Testis (tissue), 3 donors: Measurements from ENCODE around the gene NXPH3. TPM values are rescaled to one million over a fixed set of nuclear protein-coding genes. Genes with fewer than 3 reads are reported as not detected.

Experiments used
- DNase-seq: peaks from one replicate; pipeline ENCODE4 v3.0.0-alpha.2; 2019
- H3K27ac ChIP-seq, 2 donors: fragments of 200-600 bp; sonication (generic); one replicate each; pipeline ENCODE4 v1.5.1; 2019
- H3K27me3 ChIP-seq: fragments of 200-600 bp; sonication (generic); one replicate; pipeline ENCODE4 v1.5.1; 2019
- H3K36me3 ChIP-seq: fragments of 200-600 bp; sonication (generic); one replicate; pipeline ENCODE4 v1.5.1; 2017; ENCODE audit warnings: low read depth; ENCODE audit errors: missing control alignments
- H3K4me1 ChIP-seq: fragments of 200-600 bp; sonication (generic); one replicate; pipeline ENCODE4 v1.5.1; 2019
- H3K4me3 ChIP-seq, 2 donors: fragments of 200-600 bp; sonication (generic); one replicate each; pipeline ENCODE4 v1.5.1; 2017 to 2019
- H3K9me3 ChIP-seq: fragments of 200-600 bp; sonication (generic); one replicate; pipeline ENCODE4 v1.5.1; 2017
- CTCF ChIP-seq, 3 experiments: fragments of 450-650 bp in 2 of 3; fragments of 200-600 bp in 1 of 3; sonication (generic) in 1 of 3; IDR thresholded peaks; one replicate each; pipeline ENCODE4 v1.5.1; 2016 to 2019; ENCODE audit warnings: antibody characterized with exemption in 3 of 3, mild to moderate bottlenecking in 2 of 3, moderate library complexity in 1 of 3
- POLR2A ChIP-seq: fragments of 450-650 bp; IDR thresholded peaks from one replicate; pipeline ENCODE4 v1.6.1; 2017; ENCODE audit warnings: antibody characterized with exemption, mild to moderate bottlenecking, moderate library complexity
- WGBS, 2 donors: methylation state at CpG; one replicate each; pipeline ENCODE4 v1.1.5; 2018; 5-methylcytosine and 5-hydroxymethylcytosine counted together
- intact Hi-C: fragments of 100-400 bp; cut with DNase I; formaldehyde crosslinking; loops from one replicate; pipeline ENCODE4 v1.15.1; 2023; ENCODE audit warnings: low total_unique reads
- polyA plus RNA-seq: library from polyadenylated mRNA; stranded (reverse); fragments of 350-450 nt; fragmentation: Illumina TruSeq; extraction: RNeasy Lipid Tissue Mini Kit (QIAGEN cat#74804); gene quantifications from one replicate; pipeline ENCODE4 v1.2.3, GENCODE V29; 2014; ENCODE audit warnings: low read depth, low replicate concordance; ENCODE audit not compliant: insufficient read depth
- total RNA-seq, 2 donors: library from RNA; depleted of rRNA; stranded (reverse); fragments of >200 nt; gene quantifications; one replicate each; pipeline ENCODE4 v1.2.3, GENCODE V29; 2016

The NXPH3 gene
- total and polyA plus RNA-seq, 3 donors from 2014 or later = 4.1 to 5.8 (median 5.6) TPM

GRCh38 chr17:49630113-49630900, 54.6 kb downstream of the NXPH3 start:
- TF ChIP-seq CTCF (IDR thresholded peaks at IDR 0.05) = no peak
- no peak for TF ChIP-seq POLR2A
- no peaks in the 10 kb centered on the region for H3K9me3 ChIP-seq
- 66 to 68% methylated on average over 6 of the region's 6 CpGs for WGBS, 2 donors
- no peaks in the 10 kb centered on the region for H3K36me3 ChIP-seq
- DNase-seq = no peak
- no peaks in the 10 kb centered on the region for H3K27me3 ChIP-seq
- H3K4me3 ChIP-seq = no peak overlapping the region
- H3K4me1 ChIP-seq = peaks cover 28% of the 10 kb centered on the region
- intact Hi-C loops = no loop called here
- H3K27ac ChIP-seq = no peak overlapping the region

GRCh38 chr17:49631496-49631895, 55.8 kb downstream of the NXPH3 start:
- Histone ChIP-seq H3K27me3 (no peaks in the 10 kb centered on the region), H3K9me3 (no peaks in the 10 kb centered on the region), H3K27ac (peak overlapping the region in 1 of 2 donors; percentile 33), H3K36me3 (no peaks in the 10 kb centered on the region), H3K4me1 (peaks cover 29% of the 10 kb centered on the region), H3K4me3 (no peak overlapping the region)
- intact Hi-C loops = no loop called here
- TF ChIP-seq CTCF (IDR thresholded peaks at IDR 0.05) (no peak), POLR2A (no peak)
- no peak for DNase-seq
- 96 to 100% methylated on average over 1 of the region's 1 CpG for WGBS, 2 donors

Other genes with a start within 250 kb of the NXPH3 start
- gene ZNF652, start 213.6 kb upstream of the NXPH3 start, total RNA-seq = 10 to 100 TPM; 51.2 to 62.3 TPM
- 32.3 TPM for gene ZNF652, start 213.6 kb upstream of the NXPH3 start, polyA plus RNA-seq
- gene PHB1, start 161.0 kb upstream of the NXPH3 start, total RNA-seq = 100 to 1,000 TPM in 1 of 2 donors, 10 to 100 TPM in 1; 69.1 to 103 TPM
- 95.1 TPM for gene PHB1, start 161.0 kb upstream of the NXPH3 start, polyA plus RNA-seq
- 10 to 100 TPM; 11.3 to 20.6 TPM for gene NGFR, start 80.6 kb upstream of the NXPH3 start, total RNA-seq
- 21.5 TPM for gene NGFR, start 80.6 kb upstream of the NXPH3 start, polyA plus RNA-seq
- gene SPOP, start 102.2 kb downstream of the NXPH3 start, total RNA-seq = 10 to 100 TPM; 52.0 to 60.6 TPM
- 39.6 TPM for gene SPOP, start 102.2 kb downstream of the NXPH3 start, polyA plus RNA-seq
- 10 to 100 TPM; 39.9 to 45.4 TPM for gene SLC35B1, start 132.1 kb downstream of the NXPH3 start, total RNA-seq
- 66.3 TPM for gene SLC35B1, start 132.1 kb downstream of the NXPH3 start, polyA plus RNA-seq
- gene FAM117A, start 188.3 kb downstream of the NXPH3 start, total RNA-seq = 10 to 100 TPM; 30.2 to 38.1 TPM
- 67.3 TPM for gene FAM117A, start 188.3 kb downstream of the NXPH3 start, polyA plus RNA-seq
- gene KAT7, start 212.8 kb downstream of the NXPH3 start, total RNA-seq = 100 to 1,000 TPM; 122 to 123 TPM
- 181 TPM for gene KAT7, start 212.8 kb downstream of the NXPH3 start, polyA plus RNA-seq